Uterus (tissue), 4 donors: ENCODE results near the gene MSANTD7. TPM values are rescaled to one million over a fixed set of nuclear protein-coding genes. Genes with fewer than 3 reads are reported as not detected.

Source experiments
- DNase-seq, 2 donors: peaks; one replicate each; pipeline ENCODE4 v3.0.0-alpha.2; 2019 to 2020
- H3K27ac ChIP-seq, 2 donors: fragments of 200-600 bp; sonication (generic); 1 replicate in 1 of 2; 2 replicates in 1 of 2; pipeline ENCODE4 v1.5.1; 2016 to 2018
- H3K27me3 ChIP-seq, 2 donors: fragments of 200-600 bp; sonication (generic); one replicate each; pipeline ENCODE4 v1.5.1; 2018 to 2019; ENCODE audit warnings: control low read depth in 1 of 2
- H3K36me3 ChIP-seq, 2 donors: fragments of 200-600 bp; sonication (generic); one replicate each; pipeline ENCODE4 v1.5.1; 2019; ENCODE audit warnings: control low read depth in 1 of 2
- H3K4me1 ChIP-seq, 2 donors: fragments of 200-600 bp; sonication (generic); one replicate each; pipeline ENCODE4 v1.5.1; 2018 to 2019; ENCODE audit warnings: control low read depth in 1 of 2
- H3K4me3 ChIP-seq, 2 donors: fragments of 200-600 bp; sonication (generic); 1 replicate in 1 of 2; 2 replicates in 1 of 2; pipeline ENCODE4 v1.5.1; 2018 to 2019; ENCODE audit warnings: mild to moderate bottlenecking in 1 of 2
- H3K9me3 ChIP-seq, 2 donors: fragments of 200-600 bp; sonication (generic); one replicate each; pipeline ENCODE4 v1.5.1; 2019; ENCODE audit warnings: control low read depth in 1 of 2
- POLR2A ChIP-seq, 2 donors: fragments of 450-650 bp; IDR thresholded peaks; one replicate each; pipeline ENCODE4 v1.6.1; 2016; ENCODE audit warnings: antibody characterized with exemption in 2 of 2, mild to moderate bottlenecking in 1 of 2, moderate library complexity in 1 of 2
- intact Hi-C: fragments of 100-400 bp; cut with DNase I; formaldehyde crosslinking; loops from one replicate; pipeline ENCODE4 v1.15.1; 2023; ENCODE audit warnings: low total_unique reads
- total RNA-seq, 4 donors: library from RNA; depleted of rRNA in 3 of 4; stranded (reverse); fragments of >200 nt in 3 of 4; gene quantifications; one replicate each; pipeline versions ENCODE4 v1.1.0 to v1.2.4, GENCODE V29; 2014 to 2023
- TF ChIP-seq, protein P1 (sequence below), 4 experiments: fragments of 200-600 bp in 2 of 4; fragments of 450-650 bp in 2 of 4; sonication (generic) in 2 of 4; IDR thresholded peaks; one replicate each; pipeline ENCODE4 v1.5.1; 2016 to 2019; ENCODE audit warnings: antibody characterized with exemption in 4 of 4, mild to moderate bottlenecking in 2 of 4, moderate library complexity in 1 of 4
- donor health status: DM: yes; HTN: yes; CAD: no.

The MSANTD7 gene
- total RNA-seq, 4 donors from 2014 or later = 3.2 to 23.2 (median 8.6) TPM

DNA sequence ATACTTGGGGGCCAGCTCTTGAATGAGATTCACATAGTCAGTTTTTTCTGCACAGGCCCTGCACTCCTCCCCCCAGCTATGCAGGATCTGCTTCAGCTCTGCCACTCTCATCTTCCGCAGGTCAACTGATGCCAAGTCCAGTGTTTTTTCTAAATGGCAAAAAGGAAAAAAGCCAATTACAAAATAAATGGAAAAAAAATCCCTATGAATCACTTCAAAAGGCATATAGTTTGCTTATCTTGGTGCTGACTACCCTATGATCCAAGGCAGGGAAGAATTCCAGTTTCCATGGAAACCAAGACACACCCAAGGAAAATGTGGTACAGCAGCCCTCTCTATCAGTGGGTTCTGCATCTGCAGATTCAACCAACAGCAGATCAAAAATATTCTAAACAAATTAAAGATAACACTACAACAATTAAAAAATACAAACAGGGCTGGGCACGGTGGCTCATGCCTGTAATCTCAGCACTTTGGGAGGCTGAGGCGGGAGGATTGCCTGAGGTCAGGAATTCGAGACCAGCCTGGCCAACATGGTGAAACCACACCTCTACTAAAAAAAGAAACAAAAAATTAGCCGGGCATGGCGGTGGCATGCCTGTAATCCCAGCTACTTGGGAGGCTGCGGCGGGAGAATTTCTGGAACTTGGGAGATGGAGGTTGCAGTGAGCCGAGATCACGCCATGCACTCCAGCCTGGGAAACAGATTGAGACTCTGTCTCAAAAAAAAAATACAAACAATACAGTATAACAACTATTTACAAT, 17.9 kb upstream of the MSANTD7 start:
- Histone ChIP-seq H3K4me3 (no peak overlapping the region), H3K27ac (no peak overlapping the region), H3K27me3 (no peaks in the 10 kb centered on the region), H3K36me3 (no peaks in the 10 kb centered on the region), H3K9me3 (no peaks in the 10 kb centered on the region), H3K4me1 (no peaks in the 10 kb centered on the region)
- intact Hi-C loops = no loop called here
- TF ChIP-seq, protein P1, sequence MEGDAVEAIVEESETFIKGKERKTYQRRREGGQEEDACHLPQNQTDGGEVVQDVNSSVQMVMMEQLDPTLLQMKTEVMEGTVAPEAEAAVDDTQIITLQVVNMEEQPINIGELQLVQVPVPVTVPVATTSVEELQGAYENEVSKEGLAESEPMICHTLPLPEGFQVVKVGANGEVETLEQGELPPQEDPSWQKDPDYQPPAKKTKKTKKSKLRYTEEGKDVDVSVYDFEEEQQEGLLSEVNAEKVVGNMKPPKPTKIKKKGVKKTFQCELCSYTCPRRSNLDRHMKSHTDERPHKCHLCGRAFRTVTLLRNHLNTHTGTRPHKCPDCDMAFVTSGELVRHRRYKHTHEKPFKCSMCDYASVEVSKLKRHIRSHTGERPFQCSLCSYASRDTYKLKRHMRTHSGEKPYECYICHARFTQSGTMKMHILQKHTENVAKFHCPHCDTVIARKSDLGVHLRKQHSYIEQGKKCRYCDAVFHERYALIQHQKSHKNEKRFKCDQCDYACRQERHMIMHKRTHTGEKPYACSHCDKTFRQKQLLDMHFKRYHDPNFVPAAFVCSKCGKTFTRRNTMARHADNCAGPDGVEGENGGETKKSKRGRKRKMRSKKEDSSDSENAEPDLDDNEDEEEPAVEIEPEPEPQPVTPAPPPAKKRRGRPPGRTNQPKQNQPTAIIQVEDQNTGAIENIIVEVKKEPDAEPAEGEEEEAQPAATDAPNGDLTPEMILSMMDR (IDR thresholded peaks at IDR 0.05) = no peak
- no peak for TF ChIP-seq POLR2A (IDR thresholded peaks at IDR 0.05)
- no peak for DNase-seq

DNA sequence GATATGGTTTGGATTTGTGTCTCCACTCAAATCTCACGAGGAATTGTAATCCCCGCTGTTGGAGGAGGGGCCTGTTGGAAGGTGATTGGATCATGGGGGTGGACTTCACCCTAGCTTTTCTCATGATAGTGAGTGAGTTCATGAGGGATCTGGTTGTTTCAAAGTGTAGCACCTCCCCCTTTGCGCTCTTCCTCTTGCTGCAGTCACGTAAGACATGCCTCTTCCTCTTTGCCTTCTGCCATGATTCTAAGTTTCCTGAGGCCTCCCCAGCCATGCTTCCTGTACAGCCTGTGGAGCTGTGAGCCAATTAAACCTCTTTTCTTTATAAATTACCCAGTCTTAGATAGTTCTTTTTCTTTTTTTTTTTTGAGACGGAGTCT, 17.3 kb upstream of the MSANTD7 start:
- Histone ChIP-seq H3K9me3 (no peaks in the 10 kb centered on the region), H3K36me3 (no peaks in the 10 kb centered on the region), H3K4me3 (no peak overlapping the region), H3K4me1 (no peaks in the 10 kb centered on the region), H3K27me3 (no peaks in the 10 kb centered on the region), H3K27ac (no peak overlapping the region)
- DNase-seq = no peak
- intact Hi-C loops = no loop called here
- no peak for TF ChIP-seq POLR2A (IDR thresholded peaks at IDR 0.05)
- TF ChIP-seq, protein P1 (IDR thresholded peaks at IDR 0.05) = no peak

DNA sequence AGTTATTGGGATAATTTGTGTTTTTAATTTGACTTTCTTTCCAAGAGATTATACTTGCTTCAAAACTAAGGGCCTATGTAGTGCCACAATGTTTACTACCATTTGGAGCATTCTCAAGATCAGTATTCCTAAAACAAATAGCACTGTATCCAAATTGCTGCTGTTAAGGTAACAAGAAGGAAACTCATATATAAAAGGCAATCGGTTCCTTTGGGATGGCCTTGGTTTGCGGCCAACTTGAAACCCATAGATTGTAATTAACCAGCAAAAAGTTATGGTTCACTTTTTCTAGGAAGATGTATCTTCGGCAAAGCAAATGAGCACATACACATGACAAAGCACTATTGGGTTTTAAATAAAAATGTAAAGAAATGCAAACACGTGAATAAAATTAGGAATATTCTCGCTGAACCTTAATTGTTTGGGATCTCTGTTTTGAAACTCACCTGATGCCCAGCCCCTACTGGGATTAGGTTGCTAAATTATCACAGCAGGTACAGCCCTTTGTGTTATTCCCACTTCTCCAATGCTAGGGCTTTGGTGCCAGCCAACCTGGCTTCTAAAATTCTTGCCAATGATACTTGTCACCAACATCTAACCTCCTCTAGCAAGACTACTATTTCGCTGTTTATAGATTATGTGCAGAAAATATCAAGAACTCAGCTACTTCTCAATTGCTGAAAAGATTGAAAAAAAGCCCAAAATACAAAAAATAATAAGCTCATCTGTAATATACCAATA, 16.3 kb upstream of the MSANTD7 start:
- no peaks in the 10 kb centered on the region for H3K36me3 ChIP-seq
- H3K4me3 ChIP-seq = no peak overlapping the region
- H3K4me1 ChIP-seq = no peaks in the 10 kb centered on the region
- TF ChIP-seq POLR2A (IDR thresholded peaks at IDR 0.05) = no peak
- TF ChIP-seq, protein P1 (IDR thresholded peaks at IDR 0.05) = no peak
- no peak for DNase-seq
- H3K27ac ChIP-seq = no peak overlapping the region
- no peaks in the 10 kb centered on the region for H3K9me3 ChIP-seq
- no peaks in the 10 kb centered on the region for H3K27me3 ChIP-seq
- intact Hi-C loops = no loop called here

DNA sequence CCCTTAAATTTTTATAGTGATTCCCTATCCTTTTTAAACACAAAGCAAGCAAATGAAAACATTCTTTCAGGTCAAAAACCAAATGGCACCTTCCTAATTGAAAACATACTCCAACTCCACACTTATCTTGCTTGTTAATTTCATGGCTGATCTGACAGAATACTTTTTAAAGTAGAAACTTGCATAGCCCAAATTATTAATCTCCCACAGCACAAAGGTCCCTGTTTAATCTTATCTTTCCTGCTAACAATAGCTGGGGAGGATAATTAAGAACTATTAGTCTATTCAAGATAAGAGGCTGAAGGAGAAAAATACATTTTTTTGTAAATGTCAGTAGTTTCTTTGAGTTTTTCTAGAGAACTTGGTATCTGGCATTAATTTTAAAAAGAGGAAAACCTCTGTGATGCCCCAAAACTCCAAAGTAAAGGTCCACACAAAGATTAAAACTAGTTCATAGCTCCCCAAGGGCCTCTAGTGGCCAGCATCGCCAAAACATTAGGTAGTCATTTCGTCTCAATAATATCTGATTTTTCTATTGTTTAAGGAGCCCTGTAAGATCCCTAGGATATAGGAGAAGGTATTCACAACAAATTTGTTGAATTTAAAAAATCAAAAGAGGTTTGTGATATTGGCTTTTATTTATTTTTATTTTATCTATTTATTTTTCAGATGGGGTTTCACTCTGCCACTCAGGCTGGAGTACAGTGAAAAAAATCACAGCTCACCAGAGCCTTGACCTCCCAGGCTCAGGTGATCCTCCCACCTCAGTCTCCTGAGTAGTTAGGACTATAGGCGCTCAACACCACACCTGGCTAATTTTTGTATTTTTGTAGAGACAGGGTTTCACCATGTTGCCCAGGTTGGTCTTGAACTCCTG, 15.0 kb upstream of the MSANTD7 start:
- DNase-seq = peak; percentile 32 to 42
- intact Hi-C loops = no loop called here
- TF ChIP-seq, protein P1 (IDR thresholded peaks at IDR 0.05) = peak; percentile 61 to 71 (median 66)
- no peak for TF ChIP-seq POLR2A (IDR thresholded peaks at IDR 0.05)

More for the DNA sequence above, 15.0 kb upstream of the MSANTD7 start:
- no peak overlapping the region for H3K27ac ChIP-seq
- H3K9me3 ChIP-seq = no peaks in the 10 kb centered on the region
- no peaks in the 10 kb centered on the region for H3K36me3 ChIP-seq
- H3K27me3 ChIP-seq = no peaks in the 10 kb centered on the region
- no peak overlapping the region for H3K4me3 ChIP-seq
- no peaks in the 10 kb centered on the region for H3K4me1 ChIP-seq
